ENCODE data around the gene METTL24. TPM values are rescaled to one million over a fixed set of nuclear protein-coding genes. Genes with fewer than 3 reads are reported as not detected.

Gene METTL24
- total RNA-seq, 1 experiment from 2014 or later, result not detected

DNA sequence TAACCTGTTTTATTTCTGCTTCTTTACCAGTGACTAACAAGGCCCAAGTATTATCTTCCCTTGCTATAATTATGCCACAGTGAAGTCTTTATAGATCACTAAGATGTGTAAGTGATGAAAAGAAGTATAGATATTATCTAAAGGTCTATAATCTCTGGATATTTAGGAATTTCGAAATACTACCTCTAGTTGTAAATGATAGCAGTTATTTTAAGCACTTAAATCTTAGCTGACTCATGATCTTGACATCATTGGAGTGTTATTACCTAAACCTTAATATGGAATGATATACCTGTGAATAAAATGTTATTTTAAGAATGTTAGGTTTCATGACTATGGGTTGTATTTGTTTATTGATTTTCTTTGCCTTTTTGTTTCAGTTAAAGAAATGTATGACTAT lies 146.4 kb downstream of the METTL24 start:
- Histone ChIP-seq H3K79me2 (ENCODE audit: low read depth) (no peaks in the 10 kb centered on the region), H3K4me1 (replicated peaks; ENCODE audit: insufficient read depth) (no peaks in the 10 kb centered on the region), H3K27ac (no peak overlapping the region), H3F3A (ENCODE audit: insufficient read depth, low read depth) (no peaks in the 10 kb centered on the region), H3K9me3 (ENCODE audit: insufficient read depth, low read depth) (no peaks in the 10 kb centered on the region), H3K4me3 (no peak overlapping the region), H2AFZ (no peak overlapping the region), H4K20me1 (ENCODE audit: insufficient read depth) (0 out of 2 replicates have a peak, but pooled peaks cover 4% of the 10 kb centered on the region), H3K4me2 (no peak overlapping the region), H3K36me3 (ENCODE audit: low read depth) (peaks cover 26% of the 10 kb centered on the region), H3K9me2 (ENCODE audit: insufficient read depth) (no peaks in the 10 kb centered on the region), H3K27me3 (ENCODE audit: insufficient read depth, low read depth) (no peaks in the 10 kb centered on the region)
- CTCF ChIA-PET, result no interaction called here
- intact Hi-C loops (cut with micrococcal nuclease; ENCODE audit: unreplicated experiment), result no loop called here
- TF ChIP-seq EZH2 (IDR thresholded peaks at IDR 0.05; ENCODE audit: low read depth), result no peak
- TF ChIP-seq, protein P1, sequence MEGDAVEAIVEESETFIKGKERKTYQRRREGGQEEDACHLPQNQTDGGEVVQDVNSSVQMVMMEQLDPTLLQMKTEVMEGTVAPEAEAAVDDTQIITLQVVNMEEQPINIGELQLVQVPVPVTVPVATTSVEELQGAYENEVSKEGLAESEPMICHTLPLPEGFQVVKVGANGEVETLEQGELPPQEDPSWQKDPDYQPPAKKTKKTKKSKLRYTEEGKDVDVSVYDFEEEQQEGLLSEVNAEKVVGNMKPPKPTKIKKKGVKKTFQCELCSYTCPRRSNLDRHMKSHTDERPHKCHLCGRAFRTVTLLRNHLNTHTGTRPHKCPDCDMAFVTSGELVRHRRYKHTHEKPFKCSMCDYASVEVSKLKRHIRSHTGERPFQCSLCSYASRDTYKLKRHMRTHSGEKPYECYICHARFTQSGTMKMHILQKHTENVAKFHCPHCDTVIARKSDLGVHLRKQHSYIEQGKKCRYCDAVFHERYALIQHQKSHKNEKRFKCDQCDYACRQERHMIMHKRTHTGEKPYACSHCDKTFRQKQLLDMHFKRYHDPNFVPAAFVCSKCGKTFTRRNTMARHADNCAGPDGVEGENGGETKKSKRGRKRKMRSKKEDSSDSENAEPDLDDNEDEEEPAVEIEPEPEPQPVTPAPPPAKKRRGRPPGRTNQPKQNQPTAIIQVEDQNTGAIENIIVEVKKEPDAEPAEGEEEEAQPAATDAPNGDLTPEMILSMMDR (conservative IDR thresholded peaks at IDR 0.05), result no peak
- no peak for DNase-seq
- POLR2A ChIA-PET (ENCODE audit: unreplicated experiment), result interaction anchor here (0.7 kb wide), 1 partner anchor 897 kb away, joined by 5 read pairs; no protein-coding TSS in a partner anchor
- no TSS peak for BruUV-seq (replicated peaks)

GRCh38 chr6:110207652-110208051 lies 150.5 kb downstream of the METTL24 start:
- H2AFZ ChIP-seq, result no peak overlapping the region
- DNase-seq, result no peak
- no peaks in the 10 kb centered on the region for H3K4me1 ChIP-seq (replicated peaks; ENCODE audit: insufficient read depth)
- no peaks in the 10 kb centered on the region for H3K9me2 ChIP-seq (ENCODE audit: insufficient read depth)
- no peaks in the 10 kb centered on the region for H3K9me3 ChIP-seq (ENCODE audit: insufficient read depth, low read depth)
- ChIA-PET POLR2A (ENCODE audit: unreplicated experiment) (interaction anchor here (0.6 to 0.7 kb wide), 3 partner anchors 12 to 781 kb away, joined by 3 to 11 read pairs (median 5); no protein-coding TSS in a partner anchor), CTCF (interaction anchor here (0.6 kb wide), 1 partner anchor 9 kb away, joined by 3 read pairs; no protein-coding TSS in a partner anchor)
- H3K27me3 ChIP-seq (ENCODE audit: insufficient read depth, low read depth), result no peaks in the 10 kb centered on the region
- no TSS peak for BruUV-seq (replicated peaks)
- intact Hi-C loops (cut with micrococcal nuclease; ENCODE audit: unreplicated experiment), result no loop called here
- no peak overlapping the region for H3K27ac ChIP-seq
- peaks cover 26% of the 10 kb centered on the region for H3K36me3 ChIP-seq (ENCODE audit: low read depth)
- no peak for TF ChIP-seq EZH2 (IDR thresholded peaks at IDR 0.05; ENCODE audit: low read depth)
- TF ChIP-seq, protein P1 (conservative IDR thresholded peaks at IDR 0.05), result no peak
- H3K4me2 ChIP-seq, result no peak overlapping the region
- no peaks in the 10 kb centered on the region for H3F3A ChIP-seq (ENCODE audit: insufficient read depth, low read depth)
- no peak overlapping the region for H3K4me3 ChIP-seq
- peaks cover 7% of the 10 kb centered on the region; the same call in 1 of the 2 replicates for H4K20me1 ChIP-seq (ENCODE audit: insufficient read depth)
- no peaks in the 10 kb centered on the region for H3K79me2 ChIP-seq (ENCODE audit: low read depth)

- Histone ChIP-seq H4K20me1 (ENCODE audit: insufficient read depth) (peaks cover 8% of the 10 kb centered on the region), H3K9me2 (ENCODE audit: insufficient read depth) (no peaks in the 10 kb centered on the region), H3K27ac (no peak overlapping the region), H3K4me1 (replicated peaks; ENCODE audit: insufficient read depth) (no peaks in the 10 kb centered on the region), H3F3A (ENCODE audit: insufficient read depth, low read depth) (no peaks in the 10 kb centered on the region), H3K27me3 (ENCODE audit: insufficient read depth, low read depth) (no peaks in the 10 kb centered on the region), H3K4me3 (no peak overlapping the region), H3K36me3 (ENCODE audit: low read depth) (0 out of 2 replicates have a peak, but pooled peaks cover 3% of the 10 kb centered on the region), H2AFZ (no peak overlapping the region), H3K79me2 (ENCODE audit: low read depth) (peaks cover 19% of the 10 kb centered on the region), H3K4me2 (no peak overlapping the region), H3K9me3 (ENCODE audit: insufficient read depth, low read depth) (no peaks in the 10 kb centered on the region)
- CTCF ChIA-PET, result no interaction called here
- BruUV-seq (replicated peaks), result no TSS peak
- DNase-seq, result no peak
- intact Hi-C loops (cut with micrococcal nuclease; ENCODE audit: unreplicated experiment), result no loop called here
- TF ChIP-seq, protein P1 (conservative IDR thresholded peaks at IDR 0.05), result no peak
- TF ChIP-seq EZH2 (IDR thresholded peaks at IDR 0.05; ENCODE audit: low read depth), result no peak
- POLR2A ChIA-PET (ENCODE audit: unreplicated experiment), result no interaction called here
Measured at GRCh38 chr6:110201151-110201884, 156.8 kb downstream of the METTL24 start.

Data from PC-9 (cell line).